Right lung (tissue), 5 donors: Measurements from ENCODE around the gene ULK3. TPM values are rescaled to one million over a fixed set of nuclear protein-coding genes. Genes with fewer than 3 reads are reported as not detected.

Experiments used
- DNase-seq, 2 donors: peaks; one replicate each; pipeline ENCODE4 v3.0.0-alpha.2; 2013
- polyA plus RNA-seq, 5 donors: library from polyadenylated mRNA; unstranded; fragments of 120-200 nt; gene quantifications; one replicate each; pipeline versions ENCODE4 v1.2.1 to v1.2.3, GENCODE V29; 2013; ENCODE audit warnings: inconsistent platforms in 1 of 5, low replicate concordance in 1 of 5; ENCODE audit not compliant: insufficient read length in 5 of 5, insufficient read depth in 1 of 5

Gene ULK3
- polyA plus RNA-seq, 5 donors: 23.7 to 43.4 (median 34.2) TPM

- DNase-seq: no peak
Measured at GRCh38 chr15:74786551-74787165, 56.3 kb downstream of the ULK3 start.

Other genes starting within 250 kb of the ULK3 start
- 10 to 100 TPM; 77.2 to 90.8 (median 83.3) TPM for gene CLK3, start 227.3 kb downstream of the ULK3 start, polyA plus RNA-seq
- gene EDC3, start 147.1 kb downstream of the ULK3 start, polyA plus RNA-seq: 10 to 100 TPM; 38.3 to 43.7 (median 39.9) TPM
- gene CYP1A1, start 117.6 kb downstream of the ULK3 start, polyA plus RNA-seq: 1 to 10 TPM in 2 of 5 donors, under 1 TPM in 3; 0.21 to 1.5 (median 0.30) TPM
- under 1 TPM; 0.32 to 0.46 (median 0.43) TPM for gene CYP1A2, start 94.3 kb downstream of the ULK3 start, polyA plus RNA-seq
- gene CSK, start 61.1 kb downstream of the ULK3 start, polyA plus RNA-seq: 10 to 100 TPM; 35.6 to 56.6 (median 38.0) TPM
- gene LMAN1L, start 30.3 kb downstream of the ULK3 start, polyA plus RNA-seq: under 1 TPM in 1 of 5 donors, not detected in 4; 0.18 TPM
- under 1 TPM in 2 of 5 donors, not detected in 3; 0.05 to 0.10 TPM for gene CPLX3, start 16.5 kb downstream of the ULK3 start, polyA plus RNA-seq
- gene SCAMP2, start 30.2 kb upstream of the ULK3 start, polyA plus RNA-seq: 10 to 100 TPM; 41.9 to 64.1 (median 48.2) TPM
- gene MPI, start 46.9 kb upstream of the ULK3 start, polyA plus RNA-seq: 10 to 100 TPM; 53.0 to 61.6 (median 59.0) TPM
- 10 to 100 TPM; 57.1 to 72.3 (median 60.3) TPM for gene FAM219B, start 63.7 kb upstream of the ULK3 start, polyA plus RNA-seq
- gene COX5A, start 94.9 kb upstream of the ULK3 start, polyA plus RNA-seq: 100 to 1,000 TPM; 106 to 141 (median 118) TPM
- gene RPP25, start 113.6 kb upstream of the ULK3 start, polyA plus RNA-seq: 10 to 100 TPM in 1 of 5 donors, 1 to 10 TPM in 4; 4.5 to 10.4 (median 5.6) TPM
- gene SCAMP5, start 152.4 kb upstream of the ULK3 start, polyA plus RNA-seq: 10 to 100 TPM; 11.5 to 28.0 (median 14.2) TPM
- gene PPCDC, start 180.4 kb upstream of the ULK3 start, polyA plus RNA-seq: 10 to 100 TPM; 11.1 to 16.3 (median 11.9) TPM